Neuron (in vitro differentiated cells): ENCODE measurements around the gene RGS7BP.

Source experiments
- H2AFZ ChIP-seq: one replicate; pipeline ENCODE4 v1.6.1; 2013; ENCODE audit warnings: low read depth, mild to moderate bottlenecking, inconsistent platforms, low read length, moderate library complexity
- H3K27me3 ChIP-seq: one replicate; pipeline ENCODE4 v1.6.1; 2013; ENCODE audit warnings: low read length; ENCODE audit not compliant: insufficient read depth
- H3K36me3 ChIP-seq: one replicate; pipeline ENCODE4 v1.6.1; 2013; ENCODE audit warnings: low read length; ENCODE audit not compliant: insufficient read depth
- H3K4me1 ChIP-seq: one replicate; pipeline ENCODE4 v1.6.1; 2013; ENCODE audit warnings: low read length; ENCODE audit not compliant: insufficient read depth
- H3K4me3 ChIP-seq: 2 replicates; pipeline ENCODE4 v1.5.1; 2013; ENCODE audit warnings: mild to moderate bottlenecking, low read length, moderate library complexity
- H3K9me3 ChIP-seq: one replicate; pipeline ENCODE4 v1.6.1; 2013; ENCODE audit warnings: low read length

Gene RGS7BP

GRCh38 chr5:64505769-64506566 lies at the start of gene RGS7BP:
Gene RGS7BP, plus strand, starts transcription at chr5:64506015. Its CDS starts 610 bp downstream, at chr5:64506625.
- H3K27me3 ChIP-seq: peaks cover 35% of the 10 kb centered on the region

GRCh38 chr5:64457846-64458245 lies 48.0 kb upstream of the RGS7BP start:
- H3K4me1 ChIP-seq: no peaks in the 10 kb centered on the region
- no peaks in the 10 kb centered on the region for H3K36me3 ChIP-seq
- no peak overlapping the region for H3K4me3 ChIP-seq
- no peak overlapping the region for H2AFZ ChIP-seq
- H3K9me3 ChIP-seq: no peaks in the 10 kb centered on the region
- no peaks in the 10 kb centered on the region for H3K27me3 ChIP-seq

More at GRCh38 chr5:64505769-64506566, at the start of gene RGS7BP:
- peak within 1 kb of the TSS; percentile 62 for H3K4me3 ChIP-seq
- peak within 1 kb of the TSS; percentile 94 for H2AFZ ChIP-seq
- no peaks in the 10 kb centered on the region for H3K36me3 ChIP-seq
- H3K9me3 ChIP-seq: no peaks in the 10 kb centered on the region
- H3K4me1 ChIP-seq: peaks cover 12% of the 10 kb centered on the region

GRCh38 chr5:64458948-64459347 lies 46.9 kb upstream of the RGS7BP start:
- Histone ChIP-seq H3K9me3 (no peaks in the 10 kb centered on the region), H3K36me3 (no peaks in the 10 kb centered on the region), H2AFZ (no peak overlapping the region), H3K4me1 (no peaks in the 10 kb centered on the region), H3K27me3 (no peaks in the 10 kb centered on the region), H3K4me3 (no peak overlapping the region)

- Histone ChIP-seq H3K36me3 (no peaks in the 10 kb centered on the region), H3K9me3 (no peaks in the 10 kb centered on the region), H3K4me1 (no peaks in the 10 kb centered on the region), H3K27me3 (no peaks in the 10 kb centered on the region), H2AFZ (no peak overlapping the region), H3K4me3 (no peak overlapping the region)
Measured at GRCh38 chr5:64462391-64462790, 43.4 kb upstream of the RGS7BP start.

- H3K27me3 ChIP-seq: no peaks in the 10 kb centered on the region
- H3K36me3 ChIP-seq: no peaks in the 10 kb centered on the region
- no peaks in the 10 kb centered on the region for H3K4me1 ChIP-seq
- H3K4me3 ChIP-seq: no peak overlapping the region
- H3K9me3 ChIP-seq: no peaks in the 10 kb centered on the region
- H2AFZ ChIP-seq: no peak overlapping the region
Measured at GRCh38 chr5:64486163-64486562, 19.7 kb upstream of the RGS7BP start.

GRCh38 chr5:64487283-64487682 lies 18.5 kb upstream of the RGS7BP start:
- H3K4me3 ChIP-seq: no peak overlapping the region

GRCh38 chr5:64489857-64490256 lies 16.0 kb upstream of the RGS7BP start:
- H3K36me3 ChIP-seq: no peaks in the 10 kb centered on the region
- no peaks in the 10 kb centered on the region for H3K9me3 ChIP-seq
- H2AFZ ChIP-seq: no peak overlapping the region
- no peaks in the 10 kb centered on the region for H3K27me3 ChIP-seq
- H3K4me1 ChIP-seq: no peaks in the 10 kb centered on the region
- no peak overlapping the region for H3K4me3 ChIP-seq

More at GRCh38 chr5:64487283-64487682, 18.5 kb upstream of the RGS7BP start:
- no peaks in the 10 kb centered on the region for H3K4me1 ChIP-seq
- no peaks in the 10 kb centered on the region for H3K27me3 ChIP-seq
- no peak overlapping the region for H2AFZ ChIP-seq
- no peaks in the 10 kb centered on the region for H3K36me3 ChIP-seq
- no peaks in the 10 kb centered on the region for H3K9me3 ChIP-seq

GRCh38 chr5:64497386-64497785 lies 8.4 kb upstream of the RGS7BP start:
- no peak overlapping the region for H3K4me3 ChIP-seq
- H3K27me3 ChIP-seq: no peaks in the 10 kb centered on the region
- H2AFZ ChIP-seq: no peak overlapping the region
- H3K36me3 ChIP-seq: no peaks in the 10 kb centered on the region
- no peaks in the 10 kb centered on the region for H3K4me1 ChIP-seq
- no peaks in the 10 kb centered on the region for H3K9me3 ChIP-seq

GRCh38 chr5:64502196-64502595 lies 3.6 kb upstream of the RGS7BP start:
- Histone ChIP-seq H3K27me3 (peaks cover 23% of the 10 kb centered on the region), H2AFZ (no peak overlapping the region), H3K4me3 (no peak overlapping the region), H3K9me3 (no peaks in the 10 kb centered on the region), H3K4me1 (peaks cover 9% of the 10 kb centered on the region), H3K36me3 (no peaks in the 10 kb centered on the region)

GRCh38 chr5:64506567-64507263 lies 900 bp downstream of the RGS7BP start:
- peaks cover 12% of the 10 kb centered on the region for H3K4me1 ChIP-seq
- peaks cover 35% of the 10 kb centered on the region for H3K27me3 ChIP-seq
- H3K36me3 ChIP-seq: no peaks in the 10 kb centered on the region
- no peaks in the 10 kb centered on the region for H3K9me3 ChIP-seq
- peak overlapping the region; percentile 94 for H2AFZ ChIP-seq
- peak overlapping the region; percentile 62 for H3K4me3 ChIP-seq

GRCh38 chr5:64507264-64507605 lies 1.4 kb downstream of the RGS7BP start:
- Histone ChIP-seq H3K9me3 (no peaks in the 10 kb centered on the region), H3K27me3 (peaks cover 37% of the 10 kb centered on the region), H3K36me3 (no peaks in the 10 kb centered on the region), H3K4me3 (peak overlapping the region; percentile 62), H2AFZ (peak overlapping the region; percentile 94), H3K4me1 (peaks cover 12% of the 10 kb centered on the region)

GRCh38 chr5:64509828-64510227 lies 4.0 kb downstream of the RGS7BP start:
- Histone ChIP-seq H2AFZ (no peak overlapping the region), H3K9me3 (no peaks in the 10 kb centered on the region), H3K4me1 (peaks cover 12% of the 10 kb centered on the region), H3K36me3 (no peaks in the 10 kb centered on the region), H3K27me3 (peaks cover 31% of the 10 kb centered on the region), H3K4me3 (no peak overlapping the region)

- Histone ChIP-seq H3K36me3 (no peaks in the 10 kb centered on the region), H2AFZ (no peak overlapping the region), H3K4me3 (no peak overlapping the region), H3K9me3 (no peaks in the 10 kb centered on the region), H3K4me1 (no peaks in the 10 kb centered on the region), H3K27me3 (peaks cover 9% of the 10 kb centered on the region)
Measured at GRCh38 chr5:64513492-64513891, 7.7 kb downstream of the RGS7BP start.
